Femur (tissue), 1 donor: ENCODE results near the gene CDH4.

Experiments
- DNase-seq: peaks from one replicate; pipeline ENCODE4 v3.0.0-alpha.2; 2017

Gene CDH4

DNA sequence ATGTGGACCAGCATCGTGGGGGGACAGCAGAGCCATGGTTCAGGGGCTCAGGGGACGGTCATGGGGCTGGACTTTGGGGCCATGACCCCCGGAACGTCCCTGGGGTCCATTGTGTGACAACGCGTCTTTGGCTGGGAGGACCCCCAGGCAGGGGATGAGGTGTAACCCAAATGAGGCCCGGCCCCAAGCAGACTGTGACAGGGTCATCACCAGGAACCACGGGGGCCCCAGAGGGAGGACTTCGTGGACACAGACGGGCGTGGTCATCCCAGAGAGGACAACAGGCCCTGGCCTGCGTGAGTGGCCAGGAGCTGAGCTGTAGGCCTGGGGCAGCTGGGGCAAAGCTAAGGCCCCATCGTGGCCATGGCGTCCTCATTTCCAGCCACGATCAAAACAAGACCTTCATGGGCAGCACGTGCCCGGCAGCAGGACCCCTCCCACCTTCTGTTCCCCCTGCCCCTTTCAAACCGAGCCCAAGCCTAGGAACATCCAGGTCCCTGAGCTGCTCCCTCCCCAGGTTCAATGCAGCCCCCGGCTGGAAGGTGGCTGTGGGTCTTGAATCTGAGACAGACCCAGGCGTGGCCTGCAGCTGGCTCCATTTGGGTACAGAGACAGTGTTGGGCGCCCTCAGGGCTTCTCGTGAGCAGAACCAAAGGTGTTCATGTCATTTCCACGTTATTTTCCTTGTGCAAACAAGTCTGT lies 625.9 kb downstream of the CDH4 start:
- no peak for DNase-seq

DNA sequence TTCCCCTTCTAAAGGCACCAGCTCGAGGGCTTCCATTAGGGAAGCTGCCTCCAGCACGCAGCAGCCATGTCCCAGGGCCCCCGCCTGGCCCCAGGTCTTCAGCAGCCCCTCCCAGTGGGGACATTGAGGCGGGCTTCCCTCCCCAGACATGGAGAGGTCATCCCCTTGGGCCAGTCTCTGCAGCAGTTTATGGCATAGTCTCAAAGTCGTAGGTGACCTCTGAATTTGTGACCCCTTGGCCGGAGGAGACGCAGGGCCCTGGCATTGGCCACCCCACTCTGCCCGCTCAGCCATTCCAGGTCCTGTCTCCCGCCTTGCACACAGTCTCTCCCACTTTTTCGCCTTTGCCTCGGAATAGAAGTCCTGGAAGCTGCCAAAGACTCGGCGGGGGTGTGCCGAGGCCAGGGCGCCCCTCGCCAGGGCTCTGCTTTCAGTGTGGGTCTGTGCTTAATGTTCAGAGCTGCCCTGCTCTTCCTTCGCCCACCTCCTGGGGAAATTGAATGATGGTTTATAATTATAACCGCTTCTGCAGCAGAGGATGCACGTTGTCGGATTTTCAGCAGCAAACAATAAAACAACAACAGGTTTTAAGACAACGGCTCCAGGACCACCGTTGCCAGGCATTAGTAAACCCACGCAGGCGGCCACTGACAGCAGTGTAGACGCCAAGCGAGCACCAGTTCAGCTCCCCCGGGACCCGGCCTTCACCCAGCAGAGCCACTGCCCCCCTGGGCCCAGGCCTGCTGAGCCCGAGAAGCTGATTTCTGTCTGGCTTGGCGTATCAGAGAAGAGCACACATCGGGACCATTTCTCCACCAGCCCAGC lies 626.6 kb downstream of the CDH4 start:
- DNase-seq = no peak

DNA sequence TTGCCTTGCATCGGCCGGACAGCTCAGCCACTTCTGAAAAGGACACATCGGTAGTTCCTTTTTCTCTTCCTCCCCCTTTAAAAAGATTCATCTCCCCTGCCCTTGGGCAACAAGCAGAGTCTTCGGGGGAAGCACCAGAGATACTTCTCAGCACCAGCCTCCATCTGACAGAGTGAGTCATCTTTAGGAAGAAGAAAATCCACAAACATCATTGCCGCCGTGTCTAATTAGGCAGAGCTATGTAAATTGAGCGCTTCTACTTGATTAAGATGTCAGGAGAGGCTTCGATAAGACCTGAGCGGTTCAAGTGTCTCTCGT lies 627.2 kb downstream of the CDH4 start:
- DNase-seq = no peak

DNA sequence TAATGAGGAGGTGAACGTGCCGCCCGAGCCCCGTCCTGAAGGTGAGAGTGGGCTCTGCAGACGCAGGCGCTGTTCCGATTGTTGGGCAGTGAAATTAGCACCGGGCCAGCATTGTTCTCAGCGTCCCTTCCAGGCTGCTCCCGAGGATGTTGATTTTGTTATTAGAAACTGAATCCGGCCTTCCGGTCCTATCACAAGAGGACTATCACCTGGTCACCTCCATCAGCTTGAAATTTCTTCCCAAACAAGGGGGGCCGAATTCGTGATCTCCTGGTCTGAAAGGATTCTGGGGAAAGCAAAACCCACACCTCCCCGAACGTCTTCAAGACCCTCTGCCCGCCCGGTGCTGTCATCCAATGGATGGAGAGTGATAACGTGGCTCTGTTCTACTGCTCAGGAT lies 627.6 kb downstream of the CDH4 start:
- no peak for DNase-seq

DNA sequence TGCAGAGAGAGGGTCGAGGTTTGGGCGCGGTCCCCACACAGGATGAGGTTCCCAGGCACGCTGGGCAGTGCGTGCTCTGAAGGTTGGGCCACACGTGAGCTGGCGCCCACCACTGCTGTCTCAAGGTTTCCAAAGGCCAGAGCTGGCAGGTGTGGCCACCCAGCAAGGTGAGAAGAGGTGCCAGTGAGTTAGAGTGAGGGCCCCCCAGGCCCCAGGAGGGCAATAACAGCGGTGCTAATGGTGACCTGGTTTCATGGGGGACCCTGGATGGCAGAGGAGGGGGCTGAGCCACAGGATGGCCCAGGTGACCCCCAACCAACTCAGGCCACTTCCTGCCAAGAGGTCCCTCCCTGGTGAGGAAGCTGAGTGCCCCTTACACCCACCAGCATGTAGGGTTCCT lies 628.6 kb downstream of the CDH4 start:
- no peak for DNase-seq

DNA sequence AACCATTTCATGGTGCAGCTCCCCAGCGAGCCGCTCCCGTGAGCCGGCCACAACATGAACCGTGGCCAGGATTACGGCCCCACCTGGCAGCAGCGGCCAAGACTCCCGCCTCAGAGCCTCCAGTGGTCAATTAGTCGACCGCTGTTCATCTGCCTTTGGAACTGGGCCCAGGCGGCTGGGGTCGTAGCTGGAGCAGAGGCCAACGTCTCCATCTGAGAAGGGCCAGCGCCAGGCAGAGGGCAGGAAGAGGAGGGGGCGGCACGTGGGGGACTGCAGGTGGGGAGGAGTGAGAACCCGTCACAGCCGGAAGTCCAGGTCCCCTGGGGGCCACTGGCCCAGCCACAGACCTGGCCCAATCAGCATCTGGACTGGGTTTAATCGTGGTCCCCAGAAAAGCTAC lies 629.4 kb downstream of the CDH4 start:
- DNase-seq = no peak

DNA sequence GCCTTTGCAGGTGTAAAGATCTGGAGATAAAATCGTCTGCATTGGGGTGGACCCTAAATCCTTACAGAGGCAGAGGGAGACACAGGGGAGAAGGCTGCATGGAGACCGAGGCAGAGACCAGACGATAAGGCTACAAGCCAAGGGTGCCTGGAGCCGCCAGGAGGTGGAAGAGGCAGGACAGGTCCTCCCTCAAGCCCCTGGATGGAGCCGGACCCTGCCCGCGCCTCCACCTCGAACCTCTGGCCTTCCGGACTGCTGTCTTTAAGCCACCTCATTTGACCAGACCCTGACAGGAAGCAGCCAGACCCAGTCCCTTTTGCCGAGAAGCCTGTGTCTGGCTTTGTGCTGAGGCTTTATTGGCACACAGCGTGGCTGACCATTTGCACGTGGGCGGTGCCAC lies 629.8 kb downstream of the CDH4 start:
- DNase-seq = no peak

DNA sequence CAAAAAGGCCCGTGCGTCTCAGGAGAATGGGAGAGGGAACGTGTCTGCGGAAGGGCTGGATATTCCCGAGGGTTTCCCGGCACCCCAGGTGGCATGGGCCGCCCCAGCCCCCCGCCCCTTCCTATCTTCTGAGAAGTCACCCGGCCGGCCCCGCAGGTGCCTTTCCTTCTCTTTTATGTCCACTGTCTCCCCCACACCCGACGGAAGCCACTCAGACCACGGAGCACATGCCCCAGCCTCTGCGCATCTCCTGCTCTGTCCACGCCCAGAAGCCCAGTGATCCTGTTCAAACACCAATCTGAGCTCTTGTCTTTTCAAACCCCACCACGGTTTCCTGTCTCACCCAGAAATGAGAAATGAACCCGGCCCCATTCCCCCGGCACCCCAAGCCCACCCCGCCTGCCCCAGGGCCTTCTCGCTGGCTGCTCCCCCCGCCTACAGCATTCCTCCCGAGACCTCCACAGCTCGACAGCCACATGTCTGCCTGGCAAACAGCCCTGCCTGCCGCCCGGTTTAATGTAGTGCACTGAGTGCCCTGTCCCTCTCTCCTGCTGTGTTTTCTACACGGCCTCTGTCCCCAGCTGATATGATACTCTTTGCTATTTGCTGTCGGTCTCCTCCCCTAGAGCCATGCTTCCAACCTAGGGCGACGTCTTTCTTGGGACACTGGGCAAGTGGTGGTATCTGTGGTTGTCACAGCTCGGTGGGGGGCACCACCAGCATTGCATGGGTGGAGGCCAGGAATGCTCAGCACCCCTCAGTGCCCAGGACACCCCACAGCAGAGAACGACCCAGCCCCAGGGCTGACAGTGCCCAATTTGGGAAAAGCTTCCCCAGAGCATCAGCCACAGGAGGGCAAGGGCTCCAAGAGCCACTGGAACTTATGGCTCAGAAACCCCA lies 630.9 kb downstream of the CDH4 start:
- no peak for DNase-seq

DNA sequence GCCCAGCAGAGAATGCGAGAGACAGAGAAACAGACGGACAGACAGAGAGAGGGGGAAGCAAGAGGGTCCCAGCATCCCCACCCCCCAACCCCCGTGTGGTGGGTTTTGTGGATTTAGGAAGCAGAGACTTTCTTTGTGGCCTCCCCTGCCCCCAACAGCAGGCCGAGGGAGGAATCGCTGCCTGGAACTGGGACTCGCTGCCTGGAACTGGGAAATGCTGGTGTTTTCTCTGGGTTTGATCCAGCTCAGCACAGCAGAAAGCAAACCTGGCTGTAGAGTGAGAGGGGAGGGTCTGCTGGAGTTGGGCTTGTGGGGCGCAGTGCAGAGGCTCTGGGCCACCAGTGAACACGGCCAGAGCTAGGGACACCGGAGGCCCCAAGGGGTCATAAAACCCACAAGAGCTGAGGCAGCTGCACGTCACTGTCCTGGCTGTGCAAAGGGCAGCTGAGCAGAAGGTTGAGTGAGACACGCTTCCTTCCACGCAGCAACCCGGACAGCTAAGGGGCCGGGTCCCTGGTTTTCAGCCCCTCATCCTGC lies 631.9 kb downstream of the CDH4 start:
- DNase-seq = no peak

DNA sequence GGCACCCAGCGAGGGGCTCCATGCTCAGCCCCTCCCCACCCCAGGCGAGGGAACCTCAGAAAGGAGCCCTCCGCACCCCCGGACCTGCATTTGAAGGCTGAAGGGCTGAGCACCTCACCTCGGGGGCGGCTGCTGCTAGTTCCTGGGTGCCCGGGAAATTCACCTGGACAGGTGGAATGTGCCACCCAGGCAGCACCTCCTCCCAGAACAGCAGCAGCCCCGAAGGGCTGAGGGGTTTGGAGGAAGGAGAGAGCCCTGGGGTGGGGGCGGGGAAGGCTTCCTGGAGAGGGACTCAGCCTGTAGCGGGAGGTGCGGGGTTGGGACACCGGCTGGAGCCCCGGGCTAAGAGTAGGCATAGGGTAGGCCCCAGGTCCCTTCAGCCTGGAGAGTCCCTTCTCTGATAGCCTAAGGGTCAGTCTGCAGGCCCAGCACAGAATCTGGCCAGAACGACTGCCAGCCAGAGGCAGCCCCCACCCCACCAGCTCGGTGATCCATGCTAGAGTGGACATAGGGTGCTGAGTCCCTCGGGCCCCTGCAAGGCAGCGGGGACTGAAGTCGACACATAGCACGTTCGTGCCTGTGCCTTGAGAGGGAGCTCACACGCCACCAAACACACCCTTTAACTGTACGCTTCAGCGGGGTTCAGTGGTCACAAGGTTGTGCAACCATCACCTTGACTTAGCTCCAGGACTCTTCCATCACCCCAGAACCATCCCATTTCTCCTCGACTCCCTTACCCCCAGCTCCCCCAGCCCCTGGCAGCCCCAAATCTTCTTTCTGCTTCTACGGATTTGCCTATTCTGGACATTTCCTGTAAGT lies 632.7 kb downstream of the CDH4 start:
- no peak for DNase-seq

DNA sequence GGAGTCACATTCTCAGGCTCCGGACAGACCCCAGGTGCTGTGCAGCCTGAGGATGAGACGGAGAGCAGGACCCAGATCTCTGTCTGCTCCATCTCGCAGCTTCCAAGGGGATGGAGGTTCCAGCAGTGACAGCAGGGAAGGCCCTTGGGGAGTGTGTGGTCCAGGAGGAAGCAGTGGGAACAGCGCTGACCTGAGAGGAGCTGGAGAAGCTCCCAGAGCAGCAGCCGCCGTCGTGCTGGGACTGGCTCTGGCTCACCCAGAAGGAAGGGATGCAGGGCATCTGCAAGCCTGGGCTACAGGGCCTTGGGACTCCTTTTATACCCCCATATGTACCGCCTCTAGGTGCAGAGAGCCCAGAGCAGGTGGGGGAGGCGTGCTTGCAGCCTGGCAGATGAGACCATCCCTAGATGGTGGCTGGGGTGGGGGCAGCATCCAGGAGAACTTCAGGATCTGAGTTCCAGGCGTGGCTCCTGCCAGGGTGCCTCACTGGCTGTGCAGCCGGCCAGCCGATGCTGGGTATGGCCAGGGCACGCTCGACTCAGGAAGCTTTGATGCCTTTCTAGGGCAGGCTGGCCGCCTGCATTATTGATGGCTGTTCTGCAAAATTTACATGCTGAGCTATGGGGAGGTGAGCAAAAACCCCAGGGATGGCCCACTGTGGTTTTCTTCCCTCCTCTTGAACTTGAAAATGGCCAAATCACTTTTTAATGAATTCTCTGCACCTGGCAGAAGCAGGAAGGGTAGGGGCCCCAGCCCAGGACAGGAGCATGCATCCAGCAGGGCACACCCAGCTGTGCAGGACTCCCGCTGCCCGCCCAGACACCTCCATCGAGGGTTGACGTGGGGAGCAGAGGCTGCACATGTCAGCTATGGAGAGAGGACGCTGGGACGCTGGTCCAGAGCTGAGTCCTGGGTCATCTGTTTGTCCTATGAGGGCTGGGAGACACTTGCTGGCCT lies 634.0 kb downstream of the CDH4 start:
- no peak for DNase-seq

DNA sequence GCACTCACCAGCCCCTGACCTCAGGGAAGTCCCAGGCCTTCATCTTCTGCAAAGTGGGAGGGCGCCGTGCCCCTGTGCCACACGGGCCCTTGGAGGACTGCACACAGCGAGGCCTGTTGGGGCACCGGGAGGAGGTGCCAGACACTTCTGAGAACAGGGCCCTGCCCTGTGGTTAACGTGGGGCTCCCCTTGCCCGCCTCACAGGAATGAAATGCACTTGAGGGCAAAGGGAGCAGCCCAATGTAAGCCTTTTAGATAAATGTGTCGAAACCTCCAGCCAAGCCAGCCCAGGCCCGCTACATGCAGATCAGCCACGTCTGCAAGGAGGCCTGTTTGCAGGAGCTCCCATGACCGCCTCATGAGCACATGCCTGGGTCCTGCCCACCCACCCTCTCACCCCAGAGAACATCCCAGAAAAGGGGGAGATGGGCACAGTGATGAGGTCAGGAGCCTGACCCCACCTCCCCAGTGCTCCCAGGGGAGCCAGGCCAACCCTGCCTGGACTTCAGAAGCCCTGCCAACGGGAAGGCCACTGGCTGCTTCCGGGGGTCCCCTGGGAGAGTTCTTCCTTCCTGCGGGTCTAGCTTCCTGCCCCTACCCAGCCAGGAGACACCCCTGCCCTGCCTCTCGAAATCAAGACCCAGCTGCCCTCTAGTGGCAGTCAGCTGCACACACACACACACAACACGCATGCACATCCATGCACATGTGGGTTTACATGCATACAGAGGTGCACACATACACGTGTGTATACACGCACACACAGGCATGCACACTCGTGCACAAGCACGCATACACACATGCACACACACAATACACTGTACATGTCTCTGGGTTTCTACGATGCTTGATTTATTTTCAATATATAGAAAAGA lies 634.9 kb downstream of the CDH4 start:
- DNase-seq = peak; percentile 54

DNA sequence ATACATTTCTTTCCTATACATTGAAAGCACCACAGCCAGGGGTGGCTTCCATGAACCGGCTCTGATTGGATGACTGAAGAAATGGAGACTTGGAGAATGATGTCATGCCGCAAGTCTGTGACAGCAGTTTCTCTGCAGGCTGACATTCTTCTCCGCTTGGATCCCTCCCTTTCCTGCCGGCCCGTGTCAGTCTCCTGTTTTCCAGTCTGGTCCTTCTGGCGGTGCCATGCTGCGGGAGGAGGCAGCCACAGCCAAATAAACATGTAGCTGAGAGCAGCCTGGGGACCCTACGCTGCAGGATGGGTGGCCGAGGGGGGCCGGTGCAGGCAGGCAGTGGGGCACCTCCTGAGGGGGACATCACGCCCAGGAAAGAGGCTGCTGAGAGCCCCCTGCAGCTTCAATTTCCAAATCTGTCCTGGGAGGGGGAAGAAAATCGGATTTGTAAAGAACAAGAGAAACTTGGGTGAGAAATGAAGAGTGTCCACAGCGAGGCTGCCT lies 635.6 kb downstream of the CDH4 start:
- DNase-seq = no peak

DNA sequence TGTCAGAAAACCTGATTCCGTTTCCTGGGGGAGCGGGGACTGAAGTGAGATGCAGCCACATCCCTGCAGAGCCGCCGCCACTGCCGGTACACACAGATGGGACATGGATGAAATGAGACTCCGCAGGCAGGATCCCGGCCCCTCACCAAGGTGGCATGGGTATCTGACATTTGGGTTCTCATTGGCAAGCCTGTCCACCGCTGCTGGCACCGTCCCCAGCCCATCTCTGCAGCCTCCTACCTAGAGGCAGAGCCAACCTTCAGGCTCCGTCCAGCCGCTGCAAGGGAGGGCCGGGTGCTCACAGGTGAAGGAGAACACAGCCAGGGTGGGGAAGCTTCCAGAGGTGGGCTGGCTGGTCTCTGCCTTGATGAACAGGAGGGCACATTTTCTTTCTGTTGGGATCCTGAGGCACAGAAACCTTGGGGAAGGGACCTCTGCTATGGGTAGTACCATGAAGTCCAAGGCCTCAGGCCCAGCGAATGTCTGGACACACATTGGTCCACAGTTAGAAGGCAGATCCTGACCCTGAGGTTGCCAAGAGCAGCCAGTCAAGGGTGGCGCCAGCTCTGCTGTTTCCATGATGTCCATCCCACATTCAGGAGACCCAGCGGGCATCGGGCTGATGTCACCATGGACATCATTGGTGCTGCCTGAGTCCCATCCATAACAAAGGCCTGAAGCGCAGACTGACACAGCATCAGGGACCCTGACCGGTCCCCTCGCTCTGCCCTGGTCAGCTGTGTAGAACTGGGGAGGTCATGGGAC lies 636.2 kb downstream of the CDH4 start:
- no peak for DNase-seq

DNA sequence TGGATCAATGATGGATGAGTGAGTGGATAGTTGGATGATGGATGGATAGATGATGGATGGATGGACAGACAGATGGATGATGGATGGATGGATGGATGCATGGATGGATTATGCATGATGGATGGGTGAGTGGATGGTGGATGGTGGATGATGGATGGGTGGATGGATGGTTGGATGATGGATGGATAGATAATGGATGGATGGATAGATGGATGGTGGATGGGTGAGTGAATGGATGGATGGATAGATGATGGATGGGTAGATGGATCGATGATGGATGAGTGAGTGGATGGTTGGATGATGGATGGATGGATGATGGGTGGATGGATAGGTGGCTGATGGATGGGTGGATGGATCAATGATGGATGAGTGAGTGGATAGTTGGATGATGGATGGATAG lies 637.6 kb downstream of the CDH4 start:
- DNase-seq = no peak

DNA sequence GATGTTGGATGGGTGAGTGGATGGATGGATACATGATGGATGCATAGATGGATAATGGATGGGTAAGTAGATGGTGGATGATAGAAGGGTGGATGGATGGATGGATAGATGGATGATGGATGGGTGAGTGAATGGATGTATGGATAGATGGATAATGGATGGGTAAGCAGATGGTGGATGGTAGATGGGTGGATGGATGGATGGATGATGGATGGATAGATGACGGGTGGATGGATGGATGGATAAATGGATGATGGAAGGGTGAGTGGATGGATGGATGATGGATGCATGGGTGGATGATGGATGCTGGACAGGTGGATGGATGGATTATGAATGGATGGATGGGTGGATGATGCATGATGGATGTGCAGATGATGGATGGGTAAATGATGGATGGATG lies 638.1 kb downstream of the CDH4 start:
- DNase-seq = no peak

DNA sequence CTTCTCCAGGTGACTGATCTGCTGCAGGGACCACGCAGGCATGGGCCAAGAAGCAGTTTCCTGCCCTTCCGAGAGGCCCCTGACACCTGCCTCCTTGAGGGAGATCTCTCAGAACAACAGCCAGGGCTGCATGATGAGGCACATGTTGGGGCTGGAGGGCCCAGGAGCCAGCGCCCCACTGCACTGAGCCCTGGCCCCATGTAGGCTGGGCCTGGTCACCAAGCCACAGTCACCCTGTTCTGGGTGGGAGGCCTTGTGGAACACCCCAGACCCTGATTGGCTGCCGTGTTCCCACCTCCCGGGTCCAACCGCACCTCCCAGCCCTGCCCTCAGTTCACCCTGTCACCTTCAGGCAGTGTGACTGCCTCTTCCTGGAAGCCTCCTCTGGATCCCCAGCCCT lies 639.4 kb downstream of the CDH4 start:
- no peak for DNase-seq

DNA sequence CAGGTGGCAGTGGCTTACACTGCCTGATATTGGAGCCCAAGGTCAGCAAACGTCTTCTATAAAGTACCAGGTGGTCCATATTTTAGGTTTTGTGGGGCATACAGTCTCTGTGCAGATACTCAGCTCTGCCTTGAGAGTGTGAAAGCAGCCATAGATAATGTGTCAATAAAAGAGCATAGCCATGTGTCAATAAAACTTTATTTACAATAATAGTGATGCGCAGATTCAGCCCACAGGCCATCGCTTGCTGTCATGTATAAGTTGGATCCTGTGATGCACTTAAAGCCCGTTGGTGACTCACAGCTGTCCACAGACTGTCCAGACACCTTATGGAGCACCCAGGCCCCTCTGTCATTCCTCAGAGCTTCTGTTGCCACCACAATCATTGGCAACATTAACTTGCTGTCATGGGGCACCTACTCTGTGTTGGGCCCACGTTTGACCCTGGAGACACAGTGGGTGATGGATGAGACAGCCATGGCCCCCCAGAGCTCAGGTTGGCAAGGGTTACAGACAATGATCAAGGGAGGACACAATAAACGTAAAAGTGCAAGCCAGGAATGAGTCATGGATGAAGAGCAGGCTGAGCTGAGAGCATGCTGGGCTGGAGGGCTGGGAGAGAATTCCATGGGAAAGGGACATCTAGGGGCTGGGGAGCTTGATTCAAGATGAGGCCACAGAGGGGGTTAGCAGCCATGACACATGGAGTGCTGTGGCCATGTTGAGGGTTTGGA lies 640.0 kb downstream of the CDH4 start:
- no peak for DNase-seq

DNA sequence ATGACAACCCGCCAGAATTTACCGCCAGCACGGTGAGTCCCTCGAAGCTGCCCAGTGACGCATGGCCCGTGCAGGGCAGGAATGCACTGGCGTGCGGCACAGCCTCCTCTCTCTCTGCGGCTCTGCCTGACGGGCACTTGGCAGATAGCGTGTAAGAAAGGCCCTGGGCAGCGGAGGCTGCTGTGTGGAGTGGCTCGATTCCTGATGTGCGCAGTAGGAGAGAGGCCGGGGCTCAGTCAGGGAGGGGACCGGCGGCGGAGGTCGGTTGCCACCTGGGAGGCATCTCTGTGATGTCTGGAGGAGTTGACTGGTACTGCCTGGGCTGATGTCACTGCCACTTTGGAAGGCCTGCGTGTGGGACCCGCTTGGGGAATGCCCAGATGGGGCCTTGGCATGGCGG lies 643.0 kb downstream of the CDH4 start:
- DNase-seq = no peak
